SU-DHL-6 (cell line): ENCODE measurements around the gene HCFC1.

ENCODE experiments used
- H2AFZ ChIP-seq: fragments of 200-600 bp; sonication (generic); 2 replicates; pipeline ENCODE4 v1.6.1; 2014; ENCODE audit warnings: low read depth, mild to moderate bottlenecking, moderate library complexity, mixed read lengths, antibody characterized with exemption, low read length; ENCODE audit not compliant: severe bottlenecking
- H3F3A ChIP-seq: fragments of 200-600 bp; shearing (Covaris generic); 2 replicates; pipeline ENCODE4 v1.6.0; 2016; ENCODE audit warnings: antibody characterized with exemption, mild to moderate bottlenecking; ENCODE audit not compliant: insufficient read depth
- H3K27ac ChIP-seq: fragments of 200-600 bp; sonication (generic); 2 replicates; pipeline ENCODE4 v1.5.1; 2016; ENCODE audit warnings: low read depth, mild to moderate bottlenecking, low read length, moderate library complexity, mixed read lengths
- H3K27me3 ChIP-seq: fragments of 200-600 bp; sonication (generic), shearing (Covaris generic); 2 replicates; pipeline ENCODE4 v1.6.0; 2014; ENCODE audit warnings: mild to moderate bottlenecking, low read length
- H3K36me3 ChIP-seq: fragments of 200-600 bp; sonication (generic); 2 replicates; pipeline ENCODE4 v1.6.1; 2014; ENCODE audit warnings: mild to moderate bottlenecking, low read length, mixed read lengths
- H3K4me2 ChIP-seq: fragments of 300-600, 200-600 bp; shearing (Covaris generic), sonication (generic); 2 replicates; pipeline ENCODE4 v1.6.0; 2014; ENCODE audit warnings: low read length, low read depth, mild to moderate bottlenecking; ENCODE audit not compliant: poor library complexity, severe bottlenecking
- H3K4me3 ChIP-seq: fragments of 200-600 bp; sonication (generic); 2 replicates; pipeline ENCODE4 v1.5.1; 2014; ENCODE audit warnings: antibody characterized with exemption, low read length, mild to moderate bottlenecking, mixed read lengths; ENCODE audit not compliant: insufficient read depth, poor library complexity, severe bottlenecking
- H3K79me2 ChIP-seq: fragments of 200-600 bp; sonication (generic); 2 replicates; pipeline ENCODE4 v1.6.1; 2014; ENCODE audit warnings: mild to moderate bottlenecking, low read length, moderate library complexity; ENCODE audit not compliant: insufficient read depth
- H3K9ac ChIP-seq: fragments of 200-600 bp; sonication (generic); 2 replicates; pipeline ENCODE4 v1.7.0; 2014; ENCODE audit warnings: mild to moderate bottlenecking, low read length
- H3K9me2 ChIP-seq: fragments of 200-600 bp; sonication (generic); replicated peaks from 2 replicates; pipeline ENCODE4 v1.6.1; 2014; ENCODE audit warnings: low read length; ENCODE audit not compliant: insufficient read depth
- H3K9me3 ChIP-seq: fragments of 200-600 bp; sonication (generic); 2 replicates; pipeline ENCODE4 v1.6.1; 2014; ENCODE audit warnings: low read length, mixed read lengths; ENCODE audit not compliant: insufficient read depth
- H4K20me1 ChIP-seq: fragments of 200-600 bp; sonication (generic); 2 replicates; pipeline ENCODE4 v1.6.1; 2014; ENCODE audit warnings: low read depth, mild to moderate bottlenecking, antibody characterized with exemption, low read length, moderate library complexity, mixed read lengths
- EZH2phosphoT487 ChIP-seq: fragments of 200-600 bp; sonication (generic), shearing (Covaris generic); conservative IDR thresholded peaks from 2 replicates; pipeline ENCODE4 v1.6.1; 2018; ENCODE audit warnings: mild to moderate bottlenecking, antibody characterized with exemption, low read length, moderate library complexity, mixed read lengths
- TF ChIP-seq, protein P1 (sequence below): fragments of 200-600 bp; sonication (generic); IDR thresholded peaks from one replicate; pipeline ENCODE4 v1.5.1; 2017; ENCODE audit warnings: antibody characterized with exemption, mild to moderate bottlenecking, low read length, moderate library complexity; ENCODE audit not compliant: insufficient read depth, poor library complexity, severe bottlenecking

The HCFC1 gene

DNA sequence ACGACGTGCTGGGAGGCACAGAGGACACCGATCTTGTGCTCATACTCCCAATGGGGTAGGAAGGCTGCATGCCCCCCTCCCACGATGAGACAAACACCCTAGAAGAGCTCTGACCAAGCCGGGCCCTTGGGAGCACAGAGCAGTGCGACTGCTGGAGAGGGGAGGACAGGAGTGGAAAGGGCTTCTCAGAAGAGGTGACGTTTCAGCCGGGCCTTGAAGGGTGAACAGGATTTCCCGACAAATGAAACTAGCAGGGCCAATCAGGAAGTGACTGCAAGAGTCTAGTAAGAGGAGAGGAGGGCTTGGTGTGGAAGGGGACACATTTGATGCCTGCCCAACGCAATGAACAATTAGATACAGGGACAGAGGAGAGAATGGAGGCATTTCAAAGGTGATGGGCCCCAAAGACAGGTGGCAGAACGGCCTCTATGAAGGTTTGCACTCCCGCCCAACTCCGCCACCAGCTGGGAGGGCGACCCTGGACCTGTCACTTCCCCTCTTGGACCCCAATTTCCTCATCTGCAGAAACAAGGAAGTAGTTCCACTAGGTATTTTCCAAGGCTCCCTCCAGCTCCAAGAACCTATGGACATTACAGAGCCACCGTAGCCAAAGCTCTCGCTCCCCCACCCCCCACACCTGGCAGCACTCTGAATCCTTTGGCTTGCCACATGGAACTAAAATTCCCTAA is 3.9 kb downstream of the HCFC1 start:
- Histone ChIP-seq H3K9me2 (no peaks in the 10 kb centered on the region), H3K27me3 (no peaks in the 10 kb centered on the region), H3K9ac (peak overlapping the region; percentile 100), H3K4me3 (peak overlapping the region; percentile 96), H3K27ac (peak overlapping the region; percentile 99), H3F3A (no peaks in the 10 kb centered on the region), H4K20me1 (peaks cover 19% of the 10 kb centered on the region), H3K4me2 (peak overlapping the region; percentile 96), H3K36me3 (0 out of 2 replicates have a peak, but pooled peaks cover 4% of the 10 kb centered on the region), H3K9me3 (no peaks in the 10 kb centered on the region), H3K79me2 (peaks cover 87% of the 10 kb centered on the region), H2AFZ (no peak overlapping the region)
- no peak for TF ChIP-seq EZH2phosphoT487
- TF ChIP-seq, protein P1, sequence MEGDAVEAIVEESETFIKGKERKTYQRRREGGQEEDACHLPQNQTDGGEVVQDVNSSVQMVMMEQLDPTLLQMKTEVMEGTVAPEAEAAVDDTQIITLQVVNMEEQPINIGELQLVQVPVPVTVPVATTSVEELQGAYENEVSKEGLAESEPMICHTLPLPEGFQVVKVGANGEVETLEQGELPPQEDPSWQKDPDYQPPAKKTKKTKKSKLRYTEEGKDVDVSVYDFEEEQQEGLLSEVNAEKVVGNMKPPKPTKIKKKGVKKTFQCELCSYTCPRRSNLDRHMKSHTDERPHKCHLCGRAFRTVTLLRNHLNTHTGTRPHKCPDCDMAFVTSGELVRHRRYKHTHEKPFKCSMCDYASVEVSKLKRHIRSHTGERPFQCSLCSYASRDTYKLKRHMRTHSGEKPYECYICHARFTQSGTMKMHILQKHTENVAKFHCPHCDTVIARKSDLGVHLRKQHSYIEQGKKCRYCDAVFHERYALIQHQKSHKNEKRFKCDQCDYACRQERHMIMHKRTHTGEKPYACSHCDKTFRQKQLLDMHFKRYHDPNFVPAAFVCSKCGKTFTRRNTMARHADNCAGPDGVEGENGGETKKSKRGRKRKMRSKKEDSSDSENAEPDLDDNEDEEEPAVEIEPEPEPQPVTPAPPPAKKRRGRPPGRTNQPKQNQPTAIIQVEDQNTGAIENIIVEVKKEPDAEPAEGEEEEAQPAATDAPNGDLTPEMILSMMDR = no peak

DNA sequence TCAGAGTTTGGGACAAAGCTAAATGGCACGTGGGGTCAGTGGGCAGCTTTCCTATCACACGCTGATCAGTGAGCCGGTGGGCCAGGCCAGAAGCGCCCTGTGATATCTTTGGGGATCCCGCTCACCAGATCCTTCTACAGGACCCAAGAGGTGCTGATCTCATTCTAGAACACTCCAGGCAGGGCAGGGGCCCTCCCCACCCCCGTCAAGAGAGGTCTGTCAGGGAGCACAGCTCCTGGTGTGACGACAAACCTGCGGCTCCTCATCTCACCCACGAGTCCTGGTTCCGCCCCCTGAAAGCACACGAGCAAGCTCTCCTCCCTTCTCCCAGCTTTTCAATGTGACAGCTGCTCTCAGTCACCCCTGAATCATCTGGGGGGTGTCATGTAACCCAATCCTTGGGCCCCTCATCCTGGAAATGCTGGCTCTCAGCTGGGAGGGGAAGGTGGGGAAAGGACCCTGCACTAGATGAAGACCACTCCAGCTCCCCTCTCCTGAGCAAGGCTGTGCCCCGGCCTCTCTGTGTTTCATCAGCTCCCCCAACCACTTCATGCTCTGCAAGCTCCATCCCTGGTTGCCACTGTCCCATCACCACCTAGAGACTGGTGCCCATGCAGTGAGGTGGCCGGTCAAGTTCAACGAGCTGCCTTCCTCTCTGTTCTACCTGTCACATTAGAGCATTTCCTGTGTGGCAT is 4.6 kb downstream of the HCFC1 start:
- Histone ChIP-seq H3K36me3 (0 out of 2 replicates have a peak, but pooled peaks cover 4% of the 10 kb centered on the region), H3K4me2 (peak overlapping the region; percentile 96), H2AFZ (no peak overlapping the region), H3K79me2 (peaks cover 94% of the 10 kb centered on the region), H4K20me1 (peaks cover 19% of the 10 kb centered on the region), H3K4me3 (peak overlapping the region; percentile 96), H3K27ac (no peak overlapping the region; the same call in 1 of the 2 replicates), H3F3A (no peaks in the 10 kb centered on the region), H3K27me3 (no peaks in the 10 kb centered on the region), H3K9me3 (no peaks in the 10 kb centered on the region), H3K9ac (peak overlapping the region; percentile 100), H3K9me2 (no peaks in the 10 kb centered on the region)
- TF ChIP-seq, protein P1 = no peak
- no peak for TF ChIP-seq EZH2phosphoT487

DNA sequence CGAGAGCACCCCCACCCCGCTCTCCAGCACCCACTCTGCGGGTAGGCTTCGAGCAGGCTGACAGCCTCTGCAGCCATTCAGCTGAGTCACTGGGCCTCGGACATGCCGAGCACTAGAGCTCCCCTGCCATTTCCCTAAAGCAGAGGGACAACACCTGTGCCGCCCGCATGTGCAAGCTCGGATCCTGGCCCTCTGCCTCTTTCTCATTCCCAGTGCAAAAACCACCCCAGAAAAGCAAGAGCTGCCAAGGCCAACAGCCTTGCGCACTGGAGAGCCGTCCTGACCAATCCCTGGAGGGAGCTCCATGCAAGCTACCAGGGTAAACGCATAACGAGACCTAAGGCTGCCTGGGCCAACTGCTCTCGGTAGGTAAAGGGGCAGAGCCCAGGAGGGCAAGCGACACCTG is 5.3 kb downstream of the HCFC1 start:
- H2AFZ ChIP-seq = no peak overlapping the region
- peaks cover 98% of the 10 kb centered on the region for H3K79me2 ChIP-seq
- H3F3A ChIP-seq = no peaks in the 10 kb centered on the region
- peak overlapping the region; percentile 96 for H3K4me2 ChIP-seq
- H3K27ac ChIP-seq = no peak overlapping the region
- H3K36me3 ChIP-seq = 0 out of 2 replicates have a peak, but pooled peaks cover 4% of the 10 kb centered on the region
- H3K9me3 ChIP-seq = no peaks in the 10 kb centered on the region
- TF ChIP-seq, protein P1 = no peak
- TF ChIP-seq EZH2phosphoT487 = no peak
- no peaks in the 10 kb centered on the region for H3K9me2 ChIP-seq
- H3K9ac ChIP-seq = peak overlapping the region; percentile 100
- H3K4me3 ChIP-seq = peak overlapping the region; percentile 10
- H3K27me3 ChIP-seq = no peaks in the 10 kb centered on the region
- H4K20me1 ChIP-seq = peaks cover 19% of the 10 kb centered on the region
